HG02870 (cell line): ENCODE data around the gene UBE2L6.

Experiments used
- ATAC-seq: cut with Tn5 transposase; IDR thresholded peaks from one replicate; pipeline ENCODE4 v1.9.1; 2021; ENCODE audit warnings: mild to moderate bottlenecking, moderate library complexity; ENCODE audit not compliant: unreplicated experiment

UBE2L6 gene

GRCh38 chr11:57530596-57531507 lies 36.6 kb downstream of the UBE2L6 start, which contains the start of gene TIMM10:
Gene TIMM10 (minus strand): TSS chr11:57530754. CDS start chr11:57530189, 565 bp downstream.
- peak; percentile 99 for ATAC-seq

- ATAC-seq = peak; percentile 1
Observed at GRCh38 chr11:57530215-57530595, 37.3 kb downstream of the UBE2L6 start.

- no peak for ATAC-seq
Observed at GRCh38 chr11:57529012-57529411, 38.5 kb downstream of the UBE2L6 start.

- no peak for ATAC-seq
Observed at GRCh38 chr11:57527056-57527631, 40.3 kb downstream of the UBE2L6 start.

- no peak for ATAC-seq
Observed at GRCh38 chr11:57523419-57523818, 44.1 kb downstream of the UBE2L6 start.

- no peak for ATAC-seq
Observed at GRCh38 chr11:57521116-57521515, 46.4 kb downstream of the UBE2L6 start.

- ATAC-seq = no peak
Observed at GRCh38 chr11:57516061-57516443, 51.4 kb downstream of the UBE2L6 start.

GRCh38 chr11:57515332-57516060 lies 52.0 kb downstream of the UBE2L6 start, which contains the start of gene SLC43A1:
Gene SLC43A1 (minus strand): TSS chr11:57515702. CDS start chr11:57514111, 1,591 bp downstream.
- peak; percentile 46 for ATAC-seq

- ATAC-seq = peak; percentile 40
Observed at GRCh38 chr11:57514538-57515331, 52.7 kb downstream of the UBE2L6 start.

GRCh38 chr11:57513911-57514537 lies 53.4 kb downstream of the UBE2L6 start:
- peak; percentile 40 for ATAC-seq

- ATAC-seq = no peak
Observed at GRCh38 chr11:57513452-57513795, 54.0 kb downstream of the UBE2L6 start.

- no peak for ATAC-seq
Observed at GRCh38 chr11:57512646-57513451, 54.6 kb downstream of the UBE2L6 start.

GRCh38 chr11:57511741-57512430 lies 55.6 kb downstream of the UBE2L6 start:
- ATAC-seq = no peak

- no peak for ATAC-seq
Observed at GRCh38 chr11:57508341-57509170, 58.9 kb downstream of the UBE2L6 start.

- ATAC-seq = no peak
Observed at GRCh38 chr11:57506522-57506921, 61.0 kb downstream of the UBE2L6 start.

- no peak for ATAC-seq
Observed at GRCh38 chr11:57504511-57504910, 63.0 kb downstream of the UBE2L6 start.

GRCh38 chr11:57502870-57503269 lies 64.6 kb downstream of the UBE2L6 start:
- ATAC-seq = no peak

- ATAC-seq = no peak
Observed at GRCh38 chr11:57502376-57502775, 65.1 kb downstream of the UBE2L6 start.
